Mammary epithelial cell (primary cell): ENCODE data around the gene RUSC1.

Experiments
- EZH2 ChIP-seq: IDR thresholded peaks from 2 replicates; pipeline ENCODE4 v1.6.1; 2012; ENCODE audit warnings: low read length, inconsistent platforms, borderline replicate concordance
- TF ChIP-seq, protein P1 (sequence below), 2 donors: IDR thresholded peaks in 1 of 2; conservative IDR thresholded peaks in 1 of 2; 2 replicates each; pipeline ENCODE4 v1.5.1; 2011 to 2012; ENCODE audit warnings: inconsistent platforms in 2 of 2, low read length in 2 of 2, mild to moderate bottlenecking in 2 of 2, control low read depth in 1 of 2, low read depth in 1 of 2; ENCODE audit not compliant: insufficient read depth in 1 of 2; ENCODE audit errors: extremely low read depth in 1 of 2

DNA sequence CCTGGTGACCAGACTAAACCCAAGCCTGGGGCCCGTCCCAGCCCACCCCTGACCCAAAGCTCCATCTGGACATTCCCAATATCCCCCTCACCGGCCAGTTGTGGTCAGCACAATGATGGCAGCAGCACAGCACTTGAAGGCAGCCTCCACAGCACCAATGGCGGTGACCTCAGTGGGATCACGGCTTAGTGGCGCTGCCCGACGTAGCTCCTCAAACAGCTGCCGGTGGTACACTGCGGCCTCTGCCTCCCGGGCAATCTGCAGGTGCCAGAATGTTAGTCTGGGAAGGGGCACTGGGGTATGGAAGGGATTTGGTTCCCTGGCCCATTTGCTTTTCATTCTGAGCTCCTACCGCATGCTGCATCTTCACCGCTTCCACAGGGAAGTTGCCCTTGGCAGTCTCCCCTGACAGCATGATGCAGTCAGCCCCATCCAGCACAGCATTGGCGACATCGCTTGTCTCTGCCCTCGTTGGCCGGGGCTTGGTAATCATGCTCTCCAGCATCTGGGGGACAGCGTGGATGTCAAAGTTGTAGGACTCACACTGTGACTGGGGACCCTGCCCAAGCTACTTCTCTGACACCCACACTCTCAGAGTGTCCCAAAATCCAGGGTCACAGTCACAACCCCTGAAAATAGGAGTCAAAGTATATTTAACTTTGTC lies 27.5 kb upstream of the RUSC1 start:
- TF ChIP-seq, protein P1, sequence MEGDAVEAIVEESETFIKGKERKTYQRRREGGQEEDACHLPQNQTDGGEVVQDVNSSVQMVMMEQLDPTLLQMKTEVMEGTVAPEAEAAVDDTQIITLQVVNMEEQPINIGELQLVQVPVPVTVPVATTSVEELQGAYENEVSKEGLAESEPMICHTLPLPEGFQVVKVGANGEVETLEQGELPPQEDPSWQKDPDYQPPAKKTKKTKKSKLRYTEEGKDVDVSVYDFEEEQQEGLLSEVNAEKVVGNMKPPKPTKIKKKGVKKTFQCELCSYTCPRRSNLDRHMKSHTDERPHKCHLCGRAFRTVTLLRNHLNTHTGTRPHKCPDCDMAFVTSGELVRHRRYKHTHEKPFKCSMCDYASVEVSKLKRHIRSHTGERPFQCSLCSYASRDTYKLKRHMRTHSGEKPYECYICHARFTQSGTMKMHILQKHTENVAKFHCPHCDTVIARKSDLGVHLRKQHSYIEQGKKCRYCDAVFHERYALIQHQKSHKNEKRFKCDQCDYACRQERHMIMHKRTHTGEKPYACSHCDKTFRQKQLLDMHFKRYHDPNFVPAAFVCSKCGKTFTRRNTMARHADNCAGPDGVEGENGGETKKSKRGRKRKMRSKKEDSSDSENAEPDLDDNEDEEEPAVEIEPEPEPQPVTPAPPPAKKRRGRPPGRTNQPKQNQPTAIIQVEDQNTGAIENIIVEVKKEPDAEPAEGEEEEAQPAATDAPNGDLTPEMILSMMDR (conservative IDR thresholded peaks at IDR 0.05 in 1 of 2, IDR thresholded peaks at IDR 0.05 in 1 of 2; ENCODE audit: extremely low read depth in 1 of 2, insufficient read depth in 1 of 2, low read depth in 1 of 2, low read length in 2 of 2), result no peak
- TF ChIP-seq EZH2, result no peak
